ACC112 (cell line): ENCODE data around the gene STRA6.
A peak's percentile ranks its signal among the peaks of the same experiment; 100 is the strongest.

Source experiments
- H2AFZ ChIP-seq: fragments of 200-600 bp; sonication (generic); one replicate; pipeline ENCODE4 v1.6.0; 2017; ENCODE audit warnings: antibody characterized with exemption, low read length; ENCODE audit not compliant: unreplicated experiment
- H3K27ac ChIP-seq: fragments of 200-600 bp; sonication (generic); 2 replicates; pipeline ENCODE4 v1.5.1; 2014; ENCODE audit warnings: low read depth, mild to moderate bottlenecking, antibody characterized with exemption, low read length, moderate library complexity
- H3K27me3 ChIP-seq: fragments of 200-600 bp; sonication (generic); 2 replicates; pipeline ENCODE4 v1.6.1; 2014; ENCODE audit warnings: mild to moderate bottlenecking, antibody characterized with exemption, low read length, moderate library complexity, mixed read lengths; ENCODE audit not compliant: insufficient read depth
- H3K36me3 ChIP-seq: fragments of 200-600 bp; sonication (generic); 2 replicates; pipeline ENCODE4 v1.6.1; 2016; ENCODE audit warnings: mild to moderate bottlenecking, antibody characterized with exemption, low read length, moderate library complexity, mixed read lengths; ENCODE audit not compliant: insufficient read depth
- H3K4me1 ChIP-seq: fragments of 200-600 bp; sonication (generic); one replicate; pipeline ENCODE4 v1.6.1; 2016; ENCODE audit warnings: low read length, mixed read lengths; ENCODE audit not compliant: insufficient read depth, unreplicated experiment, control insufficient read depth
- H3K4me3 ChIP-seq: fragments of 200-600 bp; sonication (generic); 2 replicates; pipeline ENCODE4 v1.5.1; 2014; ENCODE audit warnings: mild to moderate bottlenecking, low read depth, low read length
- H3K79me2 ChIP-seq: fragments of 200-600 bp; sonication (generic); one replicate; pipeline ENCODE4 v1.6.0; 2016; ENCODE audit warnings: low read length; ENCODE audit not compliant: control insufficient read depth, unreplicated experiment, insufficient read depth

The STRA6 gene

GRCh38 chr15:74202452-74203401, at the start of gene STRA6:
Gene STRA6 (minus strand): TSS chr15:74202787. CDS start chr15:74202267, 520 bp downstream.
- no peak within 1 kb of the TSS for H3K4me3 ChIP-seq
- H2AFZ ChIP-seq: no peak within 1 kb of the TSS
- H3K79me2 ChIP-seq: no peaks in the 10 kb centered on the region
- H3K4me1 ChIP-seq: peaks cover 46% of the 10 kb centered on the region
- H3K27ac ChIP-seq: peak within 1 kb of the TSS; percentile 80; the same call in 1 of the 2 replicates
- H3K27me3 ChIP-seq: no peaks in the 10 kb centered on the region
- no peaks in the 10 kb centered on the region for H3K36me3 ChIP-seq

- 0 out of 2 replicates have a peak overlapping the region, but pooled peaks have one; percentile 21 for H3K4me3 ChIP-seq
- H3K4me1 ChIP-seq: peaks cover 26% of the 10 kb centered on the region
- H3K27ac ChIP-seq: peak overlapping the region; percentile 31
- no peaks in the 10 kb centered on the region for H3K79me2 ChIP-seq
- no peaks in the 10 kb centered on the region for H3K36me3 ChIP-seq
- H2AFZ ChIP-seq: no peak overlapping the region
- H3K27me3 ChIP-seq: peaks cover 6% of the 10 kb centered on the region; the same call in 1 of the 2 replicates
Observed at GRCh38 chr15:74252291-74252690, 49.7 kb upstream of the STRA6 start.

GRCh38 chr15:74251131-74251811, 48.7 kb upstream of the STRA6 start:
- no peaks in the 10 kb centered on the region for H3K27me3 ChIP-seq
- no peaks in the 10 kb centered on the region for H3K79me2 ChIP-seq
- H3K27ac ChIP-seq: no peak overlapping the region
- H3K4me1 ChIP-seq: peaks cover 26% of the 10 kb centered on the region
- H3K4me3 ChIP-seq: no peak overlapping the region
- no peak overlapping the region for H2AFZ ChIP-seq
- H3K36me3 ChIP-seq: no peaks in the 10 kb centered on the region

GRCh38 chr15:74250266-74250665, 47.7 kb upstream of the STRA6 start:
- Histone ChIP-seq H2AFZ (no peak overlapping the region), H3K4me3 (no peak overlapping the region), H3K27me3 (no peaks in the 10 kb centered on the region), H3K36me3 (no peaks in the 10 kb centered on the region), H3K27ac (no peak overlapping the region), H3K4me1 (peaks cover 26% of the 10 kb centered on the region), H3K79me2 (no peaks in the 10 kb centered on the region)

- Histone ChIP-seq H3K4me1 (peaks cover 29% of the 10 kb centered on the region), H3K79me2 (no peaks in the 10 kb centered on the region), H3K36me3 (no peaks in the 10 kb centered on the region), H3K27me3 (no peaks in the 10 kb centered on the region), H3K4me3 (no peak overlapping the region), H3K27ac (no peak overlapping the region), H2AFZ (no peak overlapping the region)
Observed at GRCh38 chr15:74245342-74245931, 42.9 kb upstream of the STRA6 start.

- H2AFZ ChIP-seq: no peak overlapping the region
- H3K27me3 ChIP-seq: no peaks in the 10 kb centered on the region
- H3K4me3 ChIP-seq: no peak overlapping the region
- H3K36me3 ChIP-seq: no peaks in the 10 kb centered on the region
- no peak overlapping the region for H3K27ac ChIP-seq
- H3K4me1 ChIP-seq: peaks cover 34% of the 10 kb centered on the region
- H3K79me2 ChIP-seq: no peaks in the 10 kb centered on the region
Observed at GRCh38 chr15:74244822-74245341, 42.3 kb upstream of the STRA6 start.

GRCh38 chr15:74243431-74243830, 40.8 kb upstream of the STRA6 start:
- no peak overlapping the region for H3K4me3 ChIP-seq

GRCh38 chr15:74242441-74243185, 40.0 kb upstream of the STRA6 start:
- Histone ChIP-seq H3K4me3 (no peak overlapping the region), H3K36me3 (no peaks in the 10 kb centered on the region), H2AFZ (peak overlapping the region; percentile 69), H3K79me2 (no peaks in the 10 kb centered on the region), H3K27ac (no peak overlapping the region), H3K27me3 (no peaks in the 10 kb centered on the region), H3K4me1 (peaks cover 49% of the 10 kb centered on the region)

More at GRCh38 chr15:74243431-74243830, 40.8 kb upstream of the STRA6 start:
- Histone ChIP-seq H3K27me3 (no peaks in the 10 kb centered on the region), H3K27ac (no peak overlapping the region), H3K36me3 (no peaks in the 10 kb centered on the region), H3K4me1 (peaks cover 49% of the 10 kb centered on the region), H3K79me2 (no peaks in the 10 kb centered on the region), H2AFZ (no peak overlapping the region)

GRCh38 chr15:74240897-74241614, 38.5 kb upstream of the STRA6 start:
- H3K27ac ChIP-seq: no peak overlapping the region
- H3K27me3 ChIP-seq: no peaks in the 10 kb centered on the region
- H2AFZ ChIP-seq: no peak overlapping the region
- H3K36me3 ChIP-seq: no peaks in the 10 kb centered on the region
- peaks cover 49% of the 10 kb centered on the region for H3K4me1 ChIP-seq
- no peaks in the 10 kb centered on the region for H3K79me2 ChIP-seq
- no peak overlapping the region for H3K4me3 ChIP-seq
